ENCODE measurements around the gene ELP4. TPM values are rescaled to one million over a fixed set of nuclear protein-coding genes. Genes with fewer than 3 reads are reported as not detected.

Gene ELP4
- total RNA-seq, 2 donors from 2014 or later: 21.5 to 23.0 TPM

- intact Hi-C loops (cut with DNase I): no loop called here
- TF ChIP-seq CTCF (IDR thresholded peaks at IDR 0.05): no peak
- TF ChIP-seq POLR2AphosphoS5 (IDR thresholded peaks at IDR 0.05): no peak
- no peak for TF ChIP-seq POLR2A (IDR thresholded peaks at IDR 0.05)
- peaks cover 14% of the 10 kb centered on the region for H3K4me1 ChIP-seq (replicated peaks)
- no peak for DNase-seq (ENCODE audit: low spot score)
- no peak overlapping the region for H3K4me3 ChIP-seq
- WGBS: 4% methylated on average over 38 of the region's 38 CpGs
- H3K9me3 ChIP-seq: no peaks in the 10 kb centered on the region
- H3K27me3 ChIP-seq (replicated peaks; ENCODE audit: insufficient read depth): peaks cover 54% of the 10 kb centered on the region
- no peak overlapping the region for H3K27ac ChIP-seq
- no peaks in the 10 kb centered on the region for H3K36me3 ChIP-seq
Measured at GRCh38 chr11:31814176-31814868, 304.8 kb downstream of the ELP4 start.

GRCh38 chr11:31815711-31816467, 306.3 kb downstream of the ELP4 start:
- 3% methylated on average over 57 of the region's 57 CpGs for WGBS
- Histone ChIP-seq H3K36me3 (no peaks in the 10 kb centered on the region), H3K27ac (no peak overlapping the region), H3K27me3 (replicated peaks; ENCODE audit: insufficient read depth) (peaks cover 68% of the 10 kb centered on the region), H3K4me3 (no peak overlapping the region), H3K9me3 (no peaks in the 10 kb centered on the region), H3K4me1 (replicated peaks) (peaks cover 5% of the 10 kb centered on the region)
- DNase-seq (ENCODE audit: low spot score): no peak
- TF ChIP-seq CTCF (IDR thresholded peaks at IDR 0.05) (no peak), POLR2A (IDR thresholded peaks at IDR 0.05) (no peak), POLR2AphosphoS5 (IDR thresholded peaks at IDR 0.05) (no peak)
- intact Hi-C loops (cut with DNase I): no loop called here

GRCh38 chr11:31816468-31817053, 307.0 kb downstream of the ELP4 start:
- intact Hi-C loops (cut with DNase I): no loop called here
- peaks cover 2% of the 10 kb centered on the region for H3K4me1 ChIP-seq (replicated peaks)

GRCh38 chr11:31817054-31817620, 307.6 kb downstream of the ELP4 start:
- intact Hi-C loops (cut with DNase I): no loop called here
- peaks cover 60% of the 10 kb centered on the region for H3K27me3 ChIP-seq (replicated peaks; ENCODE audit: insufficient read depth)
- H3K4me3 ChIP-seq: no peak overlapping the region

More at GRCh38 chr11:31816468-31817053, 307.0 kb downstream of the ELP4 start:
- no peaks in the 10 kb centered on the region for H3K9me3 ChIP-seq
- no peak for DNase-seq (ENCODE audit: low spot score)
- no peak overlapping the region for H3K4me3 ChIP-seq
- WGBS: 6% methylated on average over 36 of the region's 40 CpGs
- H3K36me3 ChIP-seq: no peaks in the 10 kb centered on the region
- no peak overlapping the region for H3K27ac ChIP-seq
- peaks cover 63% of the 10 kb centered on the region for H3K27me3 ChIP-seq (replicated peaks; ENCODE audit: insufficient read depth)
- TF ChIP-seq POLR2A (IDR thresholded peaks at IDR 0.05) (no peak), CTCF (IDR thresholded peaks at IDR 0.05) (no peak), POLR2AphosphoS5 (IDR thresholded peaks at IDR 0.05) (no peak)

More at GRCh38 chr11:31817054-31817620, 307.6 kb downstream of the ELP4 start:
- Histone ChIP-seq H3K36me3 (no peaks in the 10 kb centered on the region), H3K9me3 (no peaks in the 10 kb centered on the region), H3K27ac (no peak overlapping the region), H3K4me1 (replicated peaks) (no peaks in the 10 kb centered on the region)
- 3% methylated on average over 48 of the region's 48 CpGs for WGBS
- DNase-seq (ENCODE audit: low spot score): no peak
- no peak for TF ChIP-seq POLR2AphosphoS5 (IDR thresholded peaks at IDR 0.05)
- TF ChIP-seq POLR2A (IDR thresholded peaks at IDR 0.05): no peak
- TF ChIP-seq CTCF (IDR thresholded peaks at IDR 0.05): no peak
